T-helper 2 cell (primary cell): ENCODE results near the gene NOL6.
"Not testable (repeated sequence)": the region's sequence is repeated elsewhere in the genome, so short reads cannot be mapped to it uniquely, and the experiment has no call there.

Source experiments
- DNase-seq, 5 experiments: peaks; one replicate each; pipeline versions ENCODE4 v3.0.0 to v3.0.0-alpha.2; 2012 to 2022

NOL6 gene

GRCh38 chr9:33472171-33472880 lies 1.4 kb downstream of the NOL6 start:
- no peak for DNase-seq

- DNase-seq, result no peak
Measured at GRCh38 chr9:33471361-33471760, 2.4 kb downstream of the NOL6 start.

GRCh38 chr9:33469891-33470290 lies 3.8 kb downstream of the NOL6 start:
- no peak for DNase-seq

GRCh38 chr9:33468797-33469621 lies 4.7 kb downstream of the NOL6 start:
- DNase-seq, result no peak

- DNase-seq, result no peak
Measured at GRCh38 chr9:33468215-33468730, 5.5 kb downstream of the NOL6 start.

- DNase-seq, result no peak
Measured at GRCh38 chr9:33467526-33467925, 6.2 kb downstream of the NOL6 start.

GRCh38 chr9:33466565-33467495 lies 6.9 kb downstream of the NOL6 start:
- peak; percentile 38 to 68 (median 63) for DNase-seq

GRCh38 chr9:33465596-33466564 lies 7.8 kb downstream of the NOL6 start:
- no peak for DNase-seq

- DNase-seq, result no peak
Measured at GRCh38 chr9:33465096-33465495, 8.6 kb downstream of the NOL6 start.

GRCh38 chr9:33464045-33464636 lies 9.6 kb downstream of the NOL6 start:
- DNase-seq, result no peak

- DNase-seq, result no peak
Measured at GRCh38 chr9:33463151-33463550, 10.6 kb downstream of the NOL6 start.

GRCh38 chr9:33461492-33461891 lies 12.2 kb downstream of the NOL6 start:
- DNase-seq, result no peak

GRCh38 chr9:33460854-33461253 lies 12.9 kb downstream of the NOL6 start:
- no peak for DNase-seq

GRCh38 chr9:33459115-33459514 lies 14.6 kb downstream of the NOL6 start:
- no peak for DNase-seq

- peak in 4 of 5 experiments; percentile 42 to 86 (median 60) for DNase-seq
Measured at GRCh38 chr9:33458444-33458843, 15.3 kb downstream of the NOL6 start.

GRCh38 chr9:33455945-33456344 lies 17.8 kb downstream of the NOL6 start:
- DNase-seq, result peak in 1 of 5 experiments; percentile 73

- DNase-seq, result not testable (repeated sequence)
Measured at GRCh38 chr9:33455456-33455855, 18.3 kb downstream of the NOL6 start.

GRCh38 chr9:33454661-33455026 lies 19.1 kb downstream of the NOL6 start:
- peak in 1 of 5 experiments; percentile 31 for DNase-seq

GRCh38 chr9:33453999-33454660 lies 19.6 kb downstream of the NOL6 start:
- no peak for DNase-seq

- DNase-seq, result no peak
Measured at GRCh38 chr9:33453286-33453860, 20.4 kb downstream of the NOL6 start.
